DOHH2 (cell line): ENCODE results near the gene NEK10.

ENCODE experiments used
- H3F3A ChIP-seq: fragments of 200-600 bp; sonication (generic), shearing (Covaris generic); 2 replicates; pipeline ENCODE4 v1.6.0; 2016; ENCODE audit warnings: antibody characterized with exemption, mild to moderate bottlenecking; ENCODE audit not compliant: control insufficient read depth, insufficient read depth
- H3K27ac ChIP-seq: fragments of 200-600 bp; sonication (generic); 2 replicates; pipeline ENCODE4 v1.5.1; 2014; ENCODE audit warnings: low read depth, mild to moderate bottlenecking, low read length, moderate library complexity
- H3K27me3 ChIP-seq: fragments of 200-600 bp; sonication (generic); 2 replicates; pipeline ENCODE4 v1.6.1; 2014; ENCODE audit warnings: mild to moderate bottlenecking, low read length, mixed read lengths; ENCODE audit not compliant: control insufficient read depth
- H3K36me3 ChIP-seq: fragments of 200-600 bp; sonication (generic); 2 replicates; pipeline ENCODE4 v1.6.1; 2014; ENCODE audit warnings: mild to moderate bottlenecking, low read length, moderate library complexity, mixed read lengths; ENCODE audit not compliant: control insufficient read depth
- H3K4me1 ChIP-seq: fragments of 200-600 bp; sonication (generic); 2 replicates; pipeline ENCODE4 v1.6.1; 2014; ENCODE audit warnings: mild to moderate bottlenecking, low read length, mixed read lengths; ENCODE audit not compliant: control insufficient read depth
- H3K4me2 ChIP-seq: fragments of 200-600 bp; sonication (generic); 2 replicates; pipeline ENCODE4 v1.6.0; 2014; ENCODE audit warnings: mild to moderate bottlenecking, low read length, moderate library complexity
- H3K4me3 ChIP-seq: fragments of 200-600 bp; sonication (generic); 2 replicates; pipeline ENCODE4 v1.5.1; 2014; ENCODE audit warnings: mild to moderate bottlenecking, low read length, mixed read lengths
- H3K79me2 ChIP-seq: fragments of 200-600 bp; sonication (generic); 2 replicates; pipeline ENCODE4 v1.6.1; 2014; ENCODE audit warnings: mild to moderate bottlenecking, low read length, mixed read lengths; ENCODE audit not compliant: control insufficient read depth
- H3K9me2 ChIP-seq: fragments of 200-600 bp; sonication (generic); replicated peaks from 2 replicates; pipeline ENCODE4 v1.6.1; 2014; ENCODE audit warnings: mild to moderate bottlenecking, low read length, mixed read lengths; ENCODE audit not compliant: control insufficient read depth
- H3K9me3 ChIP-seq: fragments of 200-600 bp; sonication (generic); 2 replicates; pipeline ENCODE4 v1.6.1; 2014; ENCODE audit warnings: antibody characterized with exemption, low read length, mixed read lengths; ENCODE audit not compliant: control insufficient read depth, insufficient read depth
- H4K20me1 ChIP-seq: fragments of 200-600 bp; sonication (generic); 2 replicates; pipeline ENCODE4 v1.6.0; 2014; ENCODE audit warnings: low read depth, mild to moderate bottlenecking, antibody characterized with exemption, low read length, moderate library complexity; ENCODE audit not compliant: control insufficient read depth, insufficient read depth
- EZH2phosphoT487 ChIP-seq: fragments of 200-600 bp; sonication (generic); IDR thresholded peaks from 2 replicates; pipeline ENCODE4 v1.6.1; 2017; ENCODE audit warnings: borderline replicate concordance, mild to moderate bottlenecking, antibody characterized with exemption, low read length, moderate library complexity, mixed read lengths
- TF ChIP-seq, protein P1 (sequence below): fragments of 200-600 bp; sonication (generic); IDR thresholded peaks from one replicate; pipeline ENCODE4 v1.5.1; 2014; ENCODE audit warnings: antibody characterized with exemption, mild to moderate bottlenecking, low read depth, low read length; ENCODE audit not compliant: poor library complexity, severe bottlenecking

NEK10 gene

DNA sequence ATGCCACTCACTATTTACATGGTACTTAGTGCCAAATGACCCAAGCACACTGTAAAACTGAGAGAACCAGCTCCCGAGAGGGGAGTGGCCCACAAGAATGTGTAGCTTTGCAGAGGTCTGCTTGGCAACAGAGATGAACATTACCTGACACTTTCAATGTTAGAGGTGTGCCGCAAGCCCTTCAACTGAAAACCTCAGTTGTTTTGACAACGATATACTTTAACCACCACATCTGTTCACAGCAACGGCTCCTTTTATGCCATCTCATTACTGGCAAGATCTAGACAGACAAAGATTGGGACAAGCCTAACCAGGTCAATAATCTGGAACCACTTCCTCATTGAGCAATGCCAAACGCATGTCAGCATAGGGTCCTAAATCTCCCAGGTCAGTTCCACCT lies 23.7 kb downstream of the NEK10 start:
- H3F3A ChIP-seq, result no peaks in the 10 kb centered on the region
- no peaks in the 10 kb centered on the region for H3K36me3 ChIP-seq
- no peaks in the 10 kb centered on the region for H3K79me2 ChIP-seq
- no peak overlapping the region for H3K4me2 ChIP-seq
- H3K27me3 ChIP-seq, result no peaks in the 10 kb centered on the region
- H3K27ac ChIP-seq, result no peak overlapping the region
- TF ChIP-seq EZH2phosphoT487, result no peak
- TF ChIP-seq, protein P1, sequence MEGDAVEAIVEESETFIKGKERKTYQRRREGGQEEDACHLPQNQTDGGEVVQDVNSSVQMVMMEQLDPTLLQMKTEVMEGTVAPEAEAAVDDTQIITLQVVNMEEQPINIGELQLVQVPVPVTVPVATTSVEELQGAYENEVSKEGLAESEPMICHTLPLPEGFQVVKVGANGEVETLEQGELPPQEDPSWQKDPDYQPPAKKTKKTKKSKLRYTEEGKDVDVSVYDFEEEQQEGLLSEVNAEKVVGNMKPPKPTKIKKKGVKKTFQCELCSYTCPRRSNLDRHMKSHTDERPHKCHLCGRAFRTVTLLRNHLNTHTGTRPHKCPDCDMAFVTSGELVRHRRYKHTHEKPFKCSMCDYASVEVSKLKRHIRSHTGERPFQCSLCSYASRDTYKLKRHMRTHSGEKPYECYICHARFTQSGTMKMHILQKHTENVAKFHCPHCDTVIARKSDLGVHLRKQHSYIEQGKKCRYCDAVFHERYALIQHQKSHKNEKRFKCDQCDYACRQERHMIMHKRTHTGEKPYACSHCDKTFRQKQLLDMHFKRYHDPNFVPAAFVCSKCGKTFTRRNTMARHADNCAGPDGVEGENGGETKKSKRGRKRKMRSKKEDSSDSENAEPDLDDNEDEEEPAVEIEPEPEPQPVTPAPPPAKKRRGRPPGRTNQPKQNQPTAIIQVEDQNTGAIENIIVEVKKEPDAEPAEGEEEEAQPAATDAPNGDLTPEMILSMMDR, result no peak
- H4K20me1 ChIP-seq, result no peaks in the 10 kb centered on the region
- no peak overlapping the region for H3K4me3 ChIP-seq
- no peaks in the 10 kb centered on the region for H3K9me3 ChIP-seq
- H3K4me1 ChIP-seq, result peaks cover 15% of the 10 kb centered on the region
- H3K9me2 ChIP-seq, result no peaks in the 10 kb centered on the region

GRCh38 chr3:27345045-27345444 lies 24.1 kb downstream of the NEK10 start:
- no peak overlapping the region for H3K27ac ChIP-seq
- H3F3A ChIP-seq, result no peaks in the 10 kb centered on the region
- no peaks in the 10 kb centered on the region for H3K79me2 ChIP-seq
- no peaks in the 10 kb centered on the region for H4K20me1 ChIP-seq
- H3K27me3 ChIP-seq, result no peaks in the 10 kb centered on the region
- H3K9me3 ChIP-seq, result no peaks in the 10 kb centered on the region
- no peaks in the 10 kb centered on the region for H3K36me3 ChIP-seq
- H3K9me2 ChIP-seq, result no peaks in the 10 kb centered on the region
- peaks cover 20% of the 10 kb centered on the region for H3K4me1 ChIP-seq
- H3K4me3 ChIP-seq, result no peak overlapping the region
- no peak overlapping the region for H3K4me2 ChIP-seq
- TF ChIP-seq EZH2phosphoT487, result no peak
- TF ChIP-seq, protein P1, result no peak

DNA sequence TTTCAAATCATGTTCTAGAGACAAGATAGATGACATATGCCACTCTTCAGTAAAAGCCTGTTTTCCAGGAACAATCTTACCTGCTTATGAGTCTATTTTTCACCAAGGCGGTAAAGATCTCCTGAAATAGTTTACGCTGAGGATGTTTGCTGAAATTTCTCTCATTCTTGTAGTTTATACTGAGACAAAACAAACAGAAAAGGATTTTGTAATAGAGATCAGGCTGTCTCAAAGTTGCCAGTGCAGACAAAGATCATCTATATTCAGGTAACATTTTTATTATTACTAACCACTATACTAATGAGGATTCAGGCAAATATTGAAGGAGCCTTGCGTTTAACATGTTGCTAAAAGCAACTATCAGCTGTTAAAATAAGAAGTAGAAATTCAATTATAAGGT lies 25.0 kb downstream of the NEK10 start:
- H3K27me3 ChIP-seq, result no peaks in the 10 kb centered on the region
- H3K4me2 ChIP-seq, result no peak overlapping the region
- no peaks in the 10 kb centered on the region for H3K36me3 ChIP-seq

More for the DNA sequence above, 25.0 kb downstream of the NEK10 start:
- Histone ChIP-seq H3K4me1 (peaks cover 22% of the 10 kb centered on the region), H3K9me2 (no peaks in the 10 kb centered on the region), H3K9me3 (no peaks in the 10 kb centered on the region), H3K4me3 (no peak overlapping the region), H3K27ac (no peak overlapping the region), H4K20me1 (no peaks in the 10 kb centered on the region), H3K79me2 (no peaks in the 10 kb centered on the region), H3F3A (no peaks in the 10 kb centered on the region)
- TF ChIP-seq EZH2phosphoT487, result no peak
- TF ChIP-seq, protein P1, result no peak
